KMS-11 (cell line): Measurements from ENCODE around the gene ZNF652.
"Not testable (repeated sequence)": the region's sequence is repeated elsewhere in the genome, so short reads cannot be mapped to it uniquely, and the experiment has no call there.

Experiments used
- H2AFZ ChIP-seq: fragments of 200-600 bp; sonication (generic); 2 replicates; pipeline ENCODE4 v1.6.1; 2016; ENCODE audit warnings: antibody characterized with exemption, mixed run types, low read depth
- H3K27ac ChIP-seq: fragments of 200-600 bp; sonication (generic); 2 replicates; pipeline ENCODE4 v1.6.1; 2016; ENCODE audit warnings: mild to moderate bottlenecking, mixed run types
- H3K27me3 ChIP-seq: fragments of 200-600 bp; sonication (generic); 2 replicates; pipeline ENCODE4 v1.6.1; 2017; ENCODE audit warnings: mild to moderate bottlenecking, low read depth, mixed run types, moderate library complexity; ENCODE audit not compliant: insufficient read depth
- H3K36me3 ChIP-seq: fragments of 200-600 bp; sonication (generic); 2 replicates; pipeline ENCODE4 v1.6.1; 2017; ENCODE audit warnings: mild to moderate bottlenecking, mixed run types; ENCODE audit not compliant: insufficient read depth
- H3K4me1 ChIP-seq: fragments of 200-600 bp; sonication (generic); 2 replicates; pipeline ENCODE4 v1.6.1; 2016; ENCODE audit warnings: mild to moderate bottlenecking, low read depth, mixed run types; ENCODE audit not compliant: poor library complexity, severe bottlenecking
- H3K4me2 ChIP-seq: fragments of 200-600 bp; sonication (generic); 2 replicates; pipeline ENCODE4 v1.7.0; 2016; ENCODE audit warnings: mild to moderate bottlenecking, mixed run types
- H3K4me3 ChIP-seq: fragments of 200-600 bp; sonication (generic); IDR thresholded peaks from 2 replicates; pipeline ENCODE4 v1.6.1; 2017; ENCODE audit warnings: low read depth, low read length, mixed read lengths; ENCODE audit not compliant: insufficient read depth
- H3K79me2 ChIP-seq: fragments of 200-600 bp; sonication (generic); 2 replicates; pipeline ENCODE4 v1.6.1; 2016; ENCODE audit warnings: low read depth, mixed run types; ENCODE audit not compliant: insufficient read depth
- H3K9ac ChIP-seq: fragments of 200-600 bp; sonication (generic); 2 replicates; pipeline ENCODE4 v1.6.1; 2016; ENCODE audit warnings: mild to moderate bottlenecking, mixed run types
- H4K20me1 ChIP-seq: fragments of 200-600 bp; sonication (generic); 2 replicates; pipeline ENCODE4 v1.6.1; 2016; ENCODE audit warnings: mild to moderate bottlenecking, mixed run types; ENCODE audit not compliant: insufficient read depth
- CTCF ChIP-seq: fragments of 200-600 bp; sonication (generic); conservative IDR thresholded peaks from 2 replicates; pipeline ENCODE4 v1.6.1; 2017; ENCODE audit warnings: low read depth, mild to moderate bottlenecking, antibody characterized with exemption, low read length, moderate library complexity, mixed read lengths

ZNF652 gene

GRCh38 chr17:49280918-49281317, 81.1 kb downstream of the ZNF652 start:
- H3K79me2 ChIP-seq = no peaks in the 10 kb centered on the region

GRCh38 chr17:49280061-49280460, 82.0 kb downstream of the ZNF652 start:
- Histone ChIP-seq H3K9ac (no peak overlapping the region), H3K79me2 (no peaks in the 10 kb centered on the region), H4K20me1 (no peaks in the 10 kb centered on the region), H3K4me2 (no peak overlapping the region), H2AFZ (no peak overlapping the region), H3K4me1 (no peaks in the 10 kb centered on the region), H3K36me3 (no peaks in the 10 kb centered on the region), H3K27me3 (no peaks in the 10 kb centered on the region), H3K4me3 (no peak overlapping the region), H3K27ac (no peak overlapping the region)
- TF ChIP-seq CTCF = no peak

More at GRCh38 chr17:49280918-49281317, 81.1 kb downstream of the ZNF652 start:
- Histone ChIP-seq H3K4me1 (no peaks in the 10 kb centered on the region), H3K4me2 (no peak overlapping the region), H3K9ac (no peak overlapping the region), H3K27me3 (no peaks in the 10 kb centered on the region), H3K4me3 (no peak overlapping the region), H3K27ac (no peak overlapping the region), H3K36me3 (no peaks in the 10 kb centered on the region), H4K20me1 (no peaks in the 10 kb centered on the region), H2AFZ (no peak overlapping the region)
- TF ChIP-seq CTCF = no peak

- H3K4me2 ChIP-seq, H3K27me3 ChIP-seq, H4K20me1 ChIP-seq, H3K36me3 ChIP-seq, H3K27ac ChIP-seq, H3K79me2 ChIP-seq, H3K4me1 ChIP-seq, H2AFZ ChIP-seq, H3K4me3 ChIP-seq, H3K9ac ChIP-seq: not testable (repeated sequence)
These were observed 82.6 kb downstream of the ZNF652 start for GRCh38 chr17:49279263-49280015.

GRCh38 chr17:49278076-49278475, 84.0 kb downstream of the ZNF652 start:
- no peak overlapping the region for H3K27ac ChIP-seq
- no peak for TF ChIP-seq CTCF
- H3K27me3 ChIP-seq = no peaks in the 10 kb centered on the region
- H3K36me3 ChIP-seq = no peaks in the 10 kb centered on the region
- H3K9ac ChIP-seq = no peak overlapping the region
- no peaks in the 10 kb centered on the region for H3K79me2 ChIP-seq
- no peak overlapping the region for H3K4me2 ChIP-seq
- H2AFZ ChIP-seq = no peak overlapping the region
- no peaks in the 10 kb centered on the region for H4K20me1 ChIP-seq
- no peaks in the 10 kb centered on the region for H3K4me1 ChIP-seq
- no peak overlapping the region for H3K4me3 ChIP-seq

- Histone ChIP-seq H3K27me3 (no peaks in the 10 kb centered on the region), H3K36me3 (no peaks in the 10 kb centered on the region), H4K20me1 (no peaks in the 10 kb centered on the region), H2AFZ (no peak overlapping the region), H3K4me3 (no peak overlapping the region), H3K27ac (no peak overlapping the region), H3K9ac (no peak overlapping the region), H3K4me2 (no peak overlapping the region), H3K79me2 (no peaks in the 10 kb centered on the region), H3K4me1 (no peaks in the 10 kb centered on the region)
- no peak for TF ChIP-seq CTCF
These were observed 84.4 kb downstream of the ZNF652 start for GRCh38 chr17:49277638-49278037.

GRCh38 chr17:49275981-49276380, 86.1 kb downstream of the ZNF652 start:
- not testable (repeated sequence) for H3K4me2 ChIP-seq, H3K9ac ChIP-seq, H3K36me3 ChIP-seq, H3K27me3 ChIP-seq, H4K20me1 ChIP-seq, H3K4me3 ChIP-seq, H3K79me2 ChIP-seq, H2AFZ ChIP-seq, H3K4me1 ChIP-seq, H3K27ac ChIP-seq
